OCI-LY1 (cell line): Measurements from ENCODE around the gene CRB3.

Experiments used
- CTCF ChIP-seq: fragments of 200-600 bp; sonication (generic), shearing (Covaris generic); IDR thresholded peaks from 2 replicates; pipeline ENCODE4 v1.5.1; 2017; ENCODE audit warnings: mild to moderate bottlenecking, antibody characterized with exemption, low read length, moderate library complexity, mixed read lengths
- EZH2 ChIP-seq: fragments of 200-600 bp; sonication (generic), shearing (Covaris generic); IDR thresholded peaks from 2 replicates; pipeline ENCODE4 v1.8.0; 2017; ENCODE audit warnings: borderline replicate concordance, mixed run types, mild to moderate bottlenecking, antibody characterized with exemption, low read length, moderate library complexity, mixed read lengths

GRCh38 chr19:6418562-6418932, 45.5 kb upstream of the CRB3 start:
- TF ChIP-seq CTCF = no peak
- no peak for TF ChIP-seq EZH2
